SH-SY5Y (cell line): ENCODE measurements around the gene XAB2.

Experiments used
- GATA2 ChIP-seq: IDR thresholded peaks from 2 replicates; pipeline ENCODE4 v1.6.1; 2011; ENCODE audit warnings: mild to moderate bottlenecking, low read depth, low read length
- GATA3 ChIP-seq: IDR thresholded peaks from 2 replicates; pipeline ENCODE4 v1.6.1; 2011; ENCODE audit warnings: low read depth, mild to moderate bottlenecking, low read length, moderate library complexity

XAB2 gene

DNA sequence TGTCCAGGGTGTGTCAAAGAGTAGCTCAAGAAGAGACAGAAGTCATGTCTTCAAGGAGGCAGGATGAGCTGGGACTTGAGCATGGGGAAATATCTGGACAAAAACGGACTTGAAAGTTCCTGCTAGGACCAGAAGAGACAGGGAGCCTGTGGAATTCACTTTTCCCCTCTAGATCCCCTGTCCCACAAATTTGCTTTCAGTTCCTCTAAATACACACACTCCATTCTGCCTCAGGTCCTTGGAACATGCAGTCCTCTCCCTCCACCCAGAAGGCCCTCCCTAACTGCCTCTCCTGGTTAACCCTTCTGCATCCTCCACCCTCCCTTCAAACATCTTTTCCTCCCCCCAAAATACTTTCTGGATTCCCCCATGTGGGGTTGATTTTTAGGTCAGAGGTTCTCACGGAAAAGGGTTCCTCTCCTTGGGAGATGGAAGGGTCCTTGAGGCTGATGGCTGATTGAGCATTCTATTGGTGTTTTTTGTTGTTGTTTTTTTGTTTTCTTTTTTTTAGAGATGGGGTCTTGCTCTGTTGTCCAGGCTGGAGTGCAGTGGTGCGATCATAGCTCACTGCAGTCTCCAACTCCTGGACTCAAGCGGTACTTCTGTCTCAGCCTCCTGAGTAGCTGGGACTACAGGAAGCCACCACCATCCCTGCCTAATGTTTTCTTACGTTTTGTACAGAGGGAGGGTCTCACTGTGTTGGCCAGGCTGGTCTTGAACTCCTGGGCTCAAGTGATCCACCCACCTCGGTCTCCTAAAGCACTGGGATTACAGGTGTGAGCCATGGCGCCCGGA, 32.6 kb upstream of the XAB2 start:
- TF ChIP-seq GATA3, result no peak
- TF ChIP-seq GATA2, result no peak

DNA sequence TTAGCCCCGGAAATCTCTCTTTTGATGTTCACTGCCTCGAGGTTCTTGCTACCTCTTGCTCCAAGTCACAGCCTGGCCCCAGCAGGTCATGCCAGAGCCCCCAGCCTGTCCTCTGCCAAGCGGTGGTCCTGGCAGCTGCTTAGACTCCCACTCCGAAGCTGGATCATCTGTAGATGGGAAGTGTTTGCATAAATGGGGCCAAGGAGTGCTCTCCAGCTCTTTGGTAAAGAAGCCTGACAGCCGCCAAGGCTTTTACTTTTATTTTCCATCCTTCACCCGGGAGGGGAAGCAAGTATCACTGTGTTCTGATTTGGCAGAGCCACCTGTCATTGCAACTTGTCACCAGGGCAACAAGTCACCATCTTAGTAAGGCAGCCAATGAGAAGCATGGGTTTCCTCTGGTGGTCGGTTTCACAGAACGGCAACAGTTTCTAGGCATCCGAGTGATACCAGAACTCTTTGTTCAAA, 28.9 kb upstream of the XAB2 start:
- no peak for TF ChIP-seq GATA2
- no peak for TF ChIP-seq GATA3

DNA sequence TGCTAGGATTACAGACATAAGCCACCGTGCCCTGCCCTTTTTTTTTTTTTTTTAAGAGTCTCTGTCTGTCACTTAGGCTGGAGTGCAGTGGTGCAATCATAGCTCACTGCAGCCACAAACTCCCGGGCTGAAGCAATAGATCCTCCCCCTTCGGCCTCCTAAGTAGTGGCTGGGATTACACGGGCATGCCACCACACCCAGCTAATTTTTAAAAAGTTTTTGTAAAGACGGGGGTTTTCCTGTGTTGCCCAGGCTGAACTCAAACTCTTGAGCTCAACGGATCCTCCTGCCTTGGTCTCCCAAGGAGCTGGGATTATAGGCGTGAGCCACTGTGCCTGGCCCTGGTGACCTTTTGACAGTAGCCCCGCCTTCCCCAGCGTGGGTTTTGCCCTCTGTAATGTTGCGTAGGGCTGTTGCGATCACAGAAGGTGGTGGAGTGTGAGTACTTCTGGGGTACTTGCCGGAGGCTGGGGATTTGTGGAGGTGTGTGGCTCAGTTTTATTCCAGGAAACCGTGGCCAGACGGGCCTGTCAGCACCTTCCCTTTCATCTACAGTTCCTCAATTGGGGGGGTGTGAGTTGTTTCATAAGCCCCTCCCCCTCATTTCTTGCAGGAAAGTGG, 27.9 kb upstream of the XAB2 start:
- TF ChIP-seq GATA3 (no peak), GATA2 (no peak)

DNA sequence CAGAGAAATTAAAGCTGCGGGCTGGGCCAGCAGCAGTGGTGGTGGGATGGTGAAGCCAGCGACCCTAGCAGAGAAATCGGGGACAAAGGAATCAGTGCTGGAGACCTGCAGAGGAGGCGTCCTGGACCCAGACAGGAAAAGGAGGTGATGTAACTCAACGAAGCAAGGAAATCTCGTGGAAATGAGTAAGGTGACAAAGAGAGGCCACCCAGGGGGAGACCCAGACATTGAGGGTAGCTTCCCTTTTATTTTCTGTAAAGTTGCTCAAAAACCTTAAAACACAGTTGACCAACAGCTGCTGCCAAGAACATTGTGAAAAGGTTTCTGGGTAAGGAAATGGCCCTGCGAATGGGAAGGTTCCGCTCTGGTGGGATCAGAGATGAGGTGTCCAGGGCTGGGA, 26.2 kb upstream of the XAB2 start:
- TF ChIP-seq GATA2 (no peak), GATA3 (no peak)

DNA sequence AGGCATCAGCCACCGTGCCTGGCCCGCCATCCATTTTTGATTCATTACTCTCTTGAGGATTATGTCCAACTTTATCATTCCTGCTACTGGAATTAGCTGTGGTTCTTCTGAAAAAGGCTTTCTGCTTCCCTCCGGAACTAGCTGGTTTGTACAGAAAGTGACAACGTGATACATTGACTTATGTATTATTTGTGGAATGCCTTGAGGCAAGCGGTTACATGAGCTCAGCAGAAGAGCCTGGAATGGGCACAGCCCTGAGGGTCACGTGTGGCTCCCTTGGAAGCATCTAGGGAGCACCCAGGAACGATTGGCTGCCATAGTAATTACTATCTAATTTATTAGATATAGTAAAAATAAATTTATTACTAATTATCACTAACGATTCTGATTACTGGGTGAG, 25.1 kb upstream of the XAB2 start:
- TF ChIP-seq GATA3 (no peak), GATA2 (no peak)

DNA sequence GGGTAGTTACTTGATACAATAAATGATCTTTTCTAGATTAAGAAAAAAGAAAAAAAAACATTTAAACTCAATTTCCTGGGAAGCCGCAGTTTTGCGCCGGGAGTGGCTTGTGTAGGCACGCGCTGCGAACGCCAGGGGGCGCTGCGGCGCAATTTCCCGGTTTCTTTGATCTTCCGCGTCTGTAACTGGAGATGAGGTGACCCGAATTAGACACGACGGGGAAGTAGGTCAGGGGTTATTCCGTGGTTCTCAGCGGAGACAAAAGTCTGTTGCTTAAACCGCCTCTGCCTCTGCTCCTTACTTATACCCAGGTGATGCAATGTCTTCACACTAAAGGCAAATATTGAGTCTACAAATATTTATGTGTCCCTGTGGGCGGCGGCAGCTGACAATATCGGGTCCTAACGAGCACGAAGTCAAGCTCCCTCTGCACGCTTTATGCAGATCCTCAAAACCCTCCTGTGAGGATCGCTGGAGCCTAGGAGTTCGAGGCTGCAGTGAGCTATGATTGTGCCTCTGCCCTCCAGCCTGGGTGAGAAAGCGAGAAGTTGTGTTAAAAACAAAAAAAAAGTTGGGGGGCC, 22.8 kb upstream of the XAB2 start:
- no peak for TF ChIP-seq GATA3
- TF ChIP-seq GATA2, result no peak

DNA sequence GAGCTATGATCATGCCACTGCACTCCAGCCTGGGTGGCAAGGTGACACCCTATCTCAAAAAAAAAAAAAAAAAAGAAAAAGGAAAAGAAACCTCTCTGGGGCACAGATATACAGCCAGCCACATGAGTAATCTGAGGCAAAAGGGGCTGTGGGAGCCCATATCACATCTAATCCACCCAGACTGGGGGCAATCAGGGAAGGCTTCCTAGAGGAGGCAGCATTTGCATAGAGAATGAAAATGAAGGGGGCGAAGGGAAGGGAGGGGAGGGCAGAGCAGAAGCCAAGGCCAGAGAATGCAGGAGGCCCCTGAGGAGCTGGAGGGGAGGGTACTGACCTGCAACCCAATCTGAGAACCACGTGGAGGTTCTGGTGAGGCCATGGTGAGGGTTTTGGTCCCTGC, 20.8 kb upstream of the XAB2 start:
- TF ChIP-seq GATA2 (no peak), GATA3 (no peak)

DNA sequence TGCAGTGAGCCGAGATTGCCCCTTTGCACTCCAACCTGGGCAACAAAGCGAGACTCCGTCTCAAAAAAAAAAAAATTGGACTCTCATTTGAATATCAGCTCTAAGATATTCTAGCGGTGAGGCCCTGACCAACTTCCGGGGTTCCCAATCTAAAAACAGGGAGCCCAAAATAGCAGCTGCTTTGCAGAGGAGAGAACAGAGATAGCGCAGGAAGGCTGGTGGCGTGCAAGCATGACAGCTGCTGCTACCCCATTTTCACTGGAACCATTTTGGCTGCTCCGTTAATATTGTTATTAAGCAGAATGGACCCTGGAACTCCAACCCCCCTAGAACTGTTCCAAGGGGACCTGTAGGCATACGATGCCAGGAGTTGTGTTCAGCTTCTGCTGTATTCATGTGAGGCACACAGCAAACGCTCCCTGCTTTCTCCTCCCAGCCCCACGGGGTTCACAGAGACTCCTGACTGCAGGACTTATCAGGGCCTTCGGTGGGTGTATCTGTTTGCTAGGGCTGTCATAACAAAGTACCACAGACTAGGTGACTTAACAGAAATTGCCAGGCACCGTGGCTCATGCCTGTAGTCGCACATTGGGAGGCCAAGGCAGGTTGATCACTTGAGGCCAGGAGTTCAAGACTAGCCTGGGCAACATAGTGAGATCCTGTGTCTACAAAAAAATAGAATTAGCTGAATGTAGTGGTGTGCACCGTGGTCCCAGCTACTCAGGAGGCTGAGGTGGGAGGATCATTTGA, 19.1 kb upstream of the XAB2 start:
- TF ChIP-seq GATA2, result no peak
- TF ChIP-seq GATA3, result no peak

DNA sequence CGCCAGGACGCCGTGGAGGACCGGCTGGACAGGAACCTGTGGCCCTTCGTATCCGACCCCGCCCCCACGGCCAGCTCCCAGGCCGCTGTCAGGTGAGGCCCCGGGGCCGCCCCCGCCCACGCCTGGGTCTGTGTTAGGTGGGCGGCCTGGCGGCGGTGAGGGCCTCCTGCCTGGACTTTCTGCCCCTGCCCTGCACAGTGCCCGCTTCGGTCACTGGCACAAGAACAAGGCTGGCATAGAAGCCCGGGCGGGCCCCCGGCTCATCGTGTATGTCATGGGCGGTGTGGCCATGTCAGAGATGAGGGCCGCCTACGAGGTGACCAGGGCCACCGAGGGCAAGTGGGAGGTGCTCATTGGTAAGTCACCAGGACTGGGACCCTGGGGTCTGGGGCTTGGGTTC, 17.8 kb upstream of the XAB2 start:
- TF ChIP-seq GATA2, result no peak
- no peak for TF ChIP-seq GATA3

DNA sequence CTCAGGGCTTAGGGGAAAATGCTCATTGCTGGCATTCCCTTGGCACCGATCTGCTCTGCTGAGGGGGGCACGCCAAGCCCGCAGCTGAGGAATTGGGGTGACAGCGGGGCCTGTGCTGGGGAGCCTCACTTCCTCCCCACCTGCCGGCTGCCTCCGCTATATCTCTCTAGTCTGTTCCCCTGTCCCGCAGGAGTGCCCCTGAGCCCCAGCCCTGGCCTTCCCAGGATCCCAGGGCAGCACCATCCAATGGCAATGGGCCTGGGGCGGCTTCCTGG, 17.0 kb upstream of the XAB2 start:
- TF ChIP-seq GATA3 (no peak), GATA2 (no peak)

DNA sequence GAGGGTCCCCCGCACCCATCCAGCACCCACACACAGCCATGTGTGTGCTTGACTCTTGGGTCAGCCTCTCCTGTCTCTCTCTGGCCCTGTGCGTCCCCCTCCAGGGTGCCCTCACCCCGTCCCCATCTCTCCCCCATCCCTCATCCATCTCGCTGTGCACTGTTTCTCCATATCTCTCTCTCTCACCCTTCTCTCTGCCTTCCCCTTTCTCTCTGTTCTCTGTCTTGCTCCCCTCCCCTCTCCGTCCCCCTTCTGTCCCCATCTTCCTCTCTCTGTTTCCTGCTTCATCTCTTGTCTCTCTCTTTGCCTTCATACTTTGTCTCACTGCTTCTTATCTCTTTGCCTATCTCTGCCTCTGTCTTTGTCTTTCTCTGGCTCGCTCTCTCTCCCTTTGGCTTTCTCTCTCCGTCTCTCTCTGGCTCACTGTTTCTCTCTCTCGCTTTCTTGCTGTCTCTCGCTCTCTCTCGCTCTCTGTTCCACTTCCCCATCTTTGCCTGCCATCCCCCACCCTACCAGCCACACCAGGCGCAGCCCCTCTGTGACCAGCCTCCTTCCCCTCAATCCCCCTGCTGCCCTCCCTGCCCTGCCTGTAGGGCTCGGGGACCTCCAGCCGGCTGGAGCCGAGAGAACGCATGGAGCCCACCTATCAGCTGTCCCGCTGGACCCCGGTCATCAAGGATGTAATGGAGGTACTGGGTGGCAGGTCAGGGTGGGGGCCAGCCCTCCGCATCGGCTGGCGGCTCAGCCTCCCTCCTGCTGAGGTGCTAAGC, 16.5 kb upstream of the XAB2 start:
- TF ChIP-seq GATA3 (no peak), GATA2 (no peak)

DNA sequence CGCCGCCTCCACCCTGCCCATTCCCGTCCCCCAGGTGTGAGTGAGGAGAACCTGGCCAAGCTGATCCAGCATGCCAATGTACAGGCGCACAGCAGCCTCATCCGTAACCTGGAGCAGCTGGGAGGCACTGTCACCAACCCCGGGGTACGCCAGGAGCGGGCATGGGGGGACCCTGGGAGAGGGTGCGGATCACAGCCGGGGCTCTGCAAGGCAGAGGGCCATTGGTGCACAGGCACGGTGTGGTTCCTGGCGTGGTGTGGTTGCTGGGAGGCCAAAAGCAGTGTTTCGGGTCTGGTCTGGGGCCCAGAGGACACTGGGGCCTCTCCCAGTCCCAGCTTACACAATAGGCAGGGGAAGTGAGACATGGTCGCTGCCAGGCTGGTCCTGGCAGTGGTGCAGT, 15.8 kb upstream of the XAB2 start:
- TF ChIP-seq GATA2 (no peak), GATA3 (no peak)

DNA sequence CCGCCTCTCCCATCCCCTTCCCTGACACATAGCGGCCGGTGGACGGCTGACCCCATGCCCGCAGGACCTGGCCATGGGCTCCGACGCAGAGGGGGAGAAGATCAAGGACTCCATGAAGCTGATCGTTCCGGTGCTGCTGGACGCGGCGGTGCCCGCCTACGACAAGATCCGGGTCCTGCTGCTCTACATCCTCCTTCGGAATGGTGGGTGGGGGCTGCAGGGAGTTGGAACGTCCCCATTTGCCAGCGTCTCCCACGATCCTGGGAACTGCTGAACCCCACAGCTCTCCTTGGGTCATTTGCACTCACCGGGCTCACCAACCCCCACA, 15.2 kb upstream of the XAB2 start:
- TF ChIP-seq GATA2 (no peak), GATA3 (no peak)

DNA sequence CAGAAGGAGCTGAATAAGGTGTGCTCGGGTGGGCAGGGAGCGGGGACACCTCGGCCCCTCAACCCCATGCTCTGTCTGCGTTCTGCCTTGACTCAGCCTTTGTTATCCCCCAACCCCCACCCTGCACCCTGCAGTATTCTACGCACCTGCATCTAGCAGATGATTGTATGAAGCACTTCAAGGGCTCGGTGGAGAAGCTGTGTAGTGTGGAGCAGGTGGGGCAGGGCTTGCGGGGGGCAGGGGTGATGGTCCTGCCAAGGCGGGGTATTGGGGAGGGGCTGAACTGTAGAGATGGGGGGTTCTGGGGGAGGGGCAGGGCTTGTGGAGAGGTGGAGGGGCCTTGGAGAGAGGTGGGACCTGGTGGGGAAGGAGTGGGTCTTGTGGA, 13.7 kb upstream of the XAB2 start:
- no peak for TF ChIP-seq GATA2
